Keratinocyte (primary cell): ENCODE results near the gene GNG13. TPM values are rescaled to one million over a fixed set of nuclear protein-coding genes. Genes with fewer than 3 reads are reported as not detected.

Experiments used
- DNase-seq: peaks from one replicate; pipeline ENCODE4 v3.0.0-alpha.2; 2011; ENCODE audit warnings: low read depth, missing footprints, low spot score
- FAIRE-seq: peaks from 2 replicates; lab custom pipeline; 2011; peaks lifted over from hg19 to GRCh38; lab: Jason Lieb, UNC
- H2AFZ ChIP-seq: 2 replicates; pipeline ENCODE4 v1.6.0; 2012; ENCODE audit warnings: low read length, control low read depth, inconsistent platforms; ENCODE audit not compliant: control insufficient read depth
- H3K27ac ChIP-seq: 2 replicates; pipeline ENCODE4 v1.5.1; 2011; ENCODE audit warnings: low read length; ENCODE audit not compliant: control insufficient read depth, insufficient read depth
- H3K27me3 ChIP-seq: 3 replicates; pipeline ENCODE4 v1.6.0; 2011; ENCODE audit warnings: low read length; ENCODE audit not compliant: control insufficient read depth, insufficient read depth; ENCODE audit errors: extremely low read depth
- H3K36me3 ChIP-seq, 2 experiments: 2 replicates in 1 of 2; 3 replicates in 1 of 2; pipeline ENCODE4 v1.5.1; 2011; ENCODE audit warnings: low read length in 2 of 2, mild to moderate bottlenecking in 1 of 2; ENCODE audit not compliant: control insufficient read depth in 2 of 2, insufficient read depth in 2 of 2; ENCODE audit errors: extremely low read depth in 1 of 2
- H3K4me1 ChIP-seq: 3 replicates; pipeline ENCODE4 v1.5.1; 2011; ENCODE audit warnings: low read length; ENCODE audit not compliant: control insufficient read depth, insufficient read depth; ENCODE audit errors: extremely low read depth
- H3K4me2 ChIP-seq: 3 replicates; pipeline ENCODE4 v1.6.0; 2011; ENCODE audit warnings: low read depth, low read length; ENCODE audit not compliant: control insufficient read depth, insufficient read depth; ENCODE audit errors: extremely low read depth
- H3K4me3 ChIP-seq, 3 experiments: fragments of 200-600 bp in 1 of 3; sonication (generic) in 1 of 3; 2 replicates in 2 of 3; 3 replicates in 1 of 3; pipeline ENCODE4 v1.5.1; 2011 to 2016; ENCODE audit warnings: low read length in 3 of 3, mild to moderate bottlenecking in 3 of 3, control low read depth in 2 of 3, inconsistent platforms in 1 of 3, low read depth in 1 of 3, mixed read lengths in 1 of 3, mixed run types in 1 of 3, moderate library complexity in 1 of 3; ENCODE audit not compliant: control insufficient read depth in 2 of 3, insufficient read depth in 2 of 3; ENCODE audit errors: extremely low read depth in 1 of 3
- H3K79me2 ChIP-seq: 2 replicates; pipeline ENCODE4 v1.6.0; 2012; ENCODE audit warnings: low read length; ENCODE audit not compliant: control insufficient read depth, insufficient read depth
- H3K9ac ChIP-seq: 3 replicates; pipeline ENCODE4 v1.6.0; 2011; ENCODE audit warnings: low read length; ENCODE audit not compliant: control insufficient read depth, insufficient read depth; ENCODE audit errors: extremely low read depth
- H3K9me1 ChIP-seq: 3 replicates; pipeline ENCODE4 v1.6.0; 2011; ENCODE audit warnings: low read length; ENCODE audit not compliant: control insufficient read depth, insufficient read depth; ENCODE audit errors: extremely low read depth
- H3K9me3 ChIP-seq: 2 replicates; pipeline ENCODE4 v1.5.1; 2012; ENCODE audit warnings: low read depth, low read length; ENCODE audit not compliant: control insufficient read depth
- H4K20me1 ChIP-seq: 3 replicates; pipeline ENCODE4 v1.6.0; 2011; ENCODE audit warnings: low read length; ENCODE audit not compliant: control insufficient read depth, insufficient read depth; ENCODE audit errors: extremely low read depth
- CTCF ChIP-seq, 3 experiments: IDR thresholded peaks in 1 of 3; conservative IDR thresholded peaks in 1 of 3; optimal IDR thresholded peaks in 1 of 3; 2 replicates in 2 of 3; 3 replicates in 1 of 3; pipeline versions ENCODE3 to v1.5.1; 2011; ENCODE audit warnings: low read length in 3 of 3, mild to moderate bottlenecking in 3 of 3, moderate library complexity in 2 of 3, control low read depth in 1 of 3, inconsistent platforms in 1 of 3; ENCODE audit not compliant: insufficient read depth in 2 of 3; ENCODE audit errors: extremely low read depth in 1 of 3
- EZH2 ChIP-seq: IDR thresholded peaks from one replicate; pipeline ENCODE4 v1.6.1; 2012; ENCODE audit warnings: inconsistent platforms, mild to moderate bottlenecking, low read length, moderate library complexity
- dilution Hi-C: fragments of 300-500 bp; cut with MboI; formaldehyde crosslinking; loops from one replicate; pipeline ENCODE4 v1.7.0; 2020; ENCODE audit warnings: low sequenced_read_pairs; ENCODE audit not compliant: extremely low pct_ligation_motif_present
- polyA plus RNA-seq, 5 experiments: library from polyadenylated mRNA; depleted of rRNA in 3 of 5; stranded (reverse) in 3 of 5; stranded (forward) in 1 of 5; unstranded in 1 of 5; fragments of >200 nt; gene quantifications; 1 replicate in 1 of 5; 2 replicates in 3 of 5; 3 replicates in 1 of 5; pipeline versions ENCODE4 v1.2.1 to v1.2.3, GENCODE V29; 2011 to 2012; ENCODE audit warnings: missing spikeins in 2 of 5, low read depth in 1 of 5, low replicate concordance in 1 of 5

Gene GNG13
- polyA plus RNA-seq, 1 donor (not counting 4 experiments of a cell fraction or from before 2014, with no cell fraction given), result not detected

DNA sequence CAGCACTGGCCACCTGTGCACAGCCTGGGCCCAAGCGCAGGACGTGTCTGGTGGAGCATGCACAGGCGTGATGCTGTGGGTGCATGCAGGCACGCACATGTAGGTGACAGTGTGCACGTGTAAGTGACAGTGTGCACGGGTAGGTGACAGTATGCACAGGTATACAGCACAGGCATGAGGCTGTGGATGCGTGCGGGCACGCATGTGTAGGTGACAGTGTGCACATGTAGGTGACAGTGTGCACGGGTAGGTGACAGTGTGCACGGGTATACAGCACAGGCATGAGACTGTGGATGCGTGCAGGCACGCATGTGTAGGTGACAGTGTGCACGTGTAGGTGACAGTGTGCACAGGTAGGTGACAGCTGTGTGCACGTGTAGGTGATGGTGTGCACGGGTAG lies 20.2 kb downstream of the GNG13 start:
- H3K27ac ChIP-seq, result no peak overlapping the region

DNA sequence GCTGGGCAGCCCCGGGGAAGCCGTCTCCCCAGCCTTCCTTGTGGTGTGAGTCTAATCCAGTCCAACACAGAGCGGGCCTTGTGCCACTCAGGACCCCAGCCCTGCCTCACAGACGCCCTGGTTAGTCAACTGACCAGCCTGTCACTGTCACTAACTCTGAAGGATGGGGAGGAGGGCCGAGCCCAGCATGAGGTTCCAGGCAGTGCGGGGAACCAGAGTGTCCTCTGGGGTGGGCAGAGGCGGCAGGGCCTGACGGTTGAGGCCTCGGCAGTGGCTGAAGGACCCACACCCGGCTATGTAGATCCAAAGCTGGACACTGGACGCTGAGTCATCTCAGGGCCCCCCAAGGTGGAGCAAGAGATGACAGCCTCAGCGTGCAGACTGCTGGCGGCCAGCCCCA lies 21.0 kb downstream of the GNG13 start:
- Histone ChIP-seq H3K4me3 (no peak overlapping the region), H3K4me2 (no peak overlapping the region), H3K9ac (no peak overlapping the region), H3K27me3 (peaks cover 15% of the 10 kb centered on the region), H3K79me2 (no peaks in the 10 kb centered on the region), H3K36me3 (no peaks in the 10 kb centered on the region), H4K20me1 (peaks cover 2% of the 10 kb centered on the region), H2AFZ (no peak overlapping the region), H3K9me1 (no peaks in the 10 kb centered on the region), H3K9me3 (no peaks in the 10 kb centered on the region), H3K4me1 (peaks cover 23% of the 10 kb centered on the region), H3K27ac (no peak overlapping the region)
- DNase-seq (no peak), FAIRE-seq (no peak)
- no peak for TF ChIP-seq CTCF (optimal IDR thresholded peaks at IDR 0.05 in 1 of 3, IDR thresholded peaks at IDR 0.05 in 1 of 3, conservative IDR thresholded peaks at IDR 0.05 in 1 of 3; ENCODE audit: extremely low read depth in 1 of 3, insufficient read depth in 2 of 3, low read length in 3 of 3)
- no peak for TF ChIP-seq EZH2
- dilution Hi-C loops, result no loop called here

More for the DNA sequence above, 20.2 kb downstream of the GNG13 start:
- Histone ChIP-seq H3K4me2 (no peak overlapping the region), H3K4me3 (no peak overlapping the region), H3K79me2 (no peaks in the 10 kb centered on the region), H3K27me3 (peaks cover 15% of the 10 kb centered on the region), H3K9me3 (no peaks in the 10 kb centered on the region), H3K36me3 (peaks cover 0 to under 1% of the 10 kb centered on the region in 2 experiments), H4K20me1 (peaks cover 5% of the 10 kb centered on the region), H2AFZ (no peak overlapping the region), H3K9ac (no peak overlapping the region), H3K9me1 (no peaks in the 10 kb centered on the region), H3K4me1 (peaks cover 23% of the 10 kb centered on the region)
- TF ChIP-seq EZH2, result no peak
- no peak for TF ChIP-seq CTCF (optimal IDR thresholded peaks at IDR 0.05 in 1 of 3, IDR thresholded peaks at IDR 0.05 in 1 of 3, conservative IDR thresholded peaks at IDR 0.05 in 1 of 3; ENCODE audit: extremely low read depth in 1 of 3, insufficient read depth in 2 of 3, low read length in 3 of 3)
- dilution Hi-C loops, result no loop called here
- FAIRE-seq (no peak), DNase-seq (no peak)
